Neural crest cell (in vitro differentiated cells): ENCODE measurements around the gene TSEN15. TPM values are rescaled to one million over a fixed set of nuclear protein-coding genes. Genes with fewer than 3 reads are reported as not detected.

ENCODE experiments used
- DNase-seq: peaks from one replicate; pipeline ENCODE4 v3.0.0; 2021; ENCODE audit warnings: low read depth, mixed read lengths, low spot score
- H3K27ac Mint-ChIP-seq: one replicate; pipeline ENCODE4 v1.8.0; 2021; ENCODE audit warnings: mild to moderate bottlenecking, mixed read lengths; ENCODE audit not compliant: unreplicated experiment
- H3K27me3 Mint-ChIP-seq: 2 replicates; pipeline ENCODE4 v1.8.0; 2021; ENCODE audit warnings: low read depth, mild to moderate bottlenecking, mixed read lengths
- H3K36me3 Mint-ChIP-seq: 2 replicates; pipeline ENCODE4 v1.8.0; 2021; ENCODE audit warnings: low read depth, mild to moderate bottlenecking, mixed read lengths
- H3K4me1 Mint-ChIP-seq: 2 replicates; pipeline ENCODE4 v1.8.0; 2021; ENCODE audit warnings: mixed read lengths
- H3K4me3 Mint-ChIP-seq: one replicate; pipeline ENCODE4 v1.8.0; 2021; ENCODE audit warnings: mild to moderate bottlenecking, mixed read lengths
- H3K9me3 Mint-ChIP-seq: 2 replicates; pipeline ENCODE4 v1.8.0; 2021; ENCODE audit warnings: mixed read lengths
- CTCF ChIP-seq: fragments of 200-600 bp; sonication (generic); conservative IDR thresholded peaks from 2 replicates; pipeline ENCODE4 v1.5.0; 2021; ENCODE audit warnings: antibody characterized with exemption, mild to moderate bottlenecking
- total RNA-seq: library from RNA; stranded (reverse); gene quantifications from 2 replicates; pipeline ENCODE4 v1.2.1, GENCODE V29; 2021

Gene TSEN15
- total RNA-seq, 1 donor from 2014 or later, result 50.5 TPM

DNA sequence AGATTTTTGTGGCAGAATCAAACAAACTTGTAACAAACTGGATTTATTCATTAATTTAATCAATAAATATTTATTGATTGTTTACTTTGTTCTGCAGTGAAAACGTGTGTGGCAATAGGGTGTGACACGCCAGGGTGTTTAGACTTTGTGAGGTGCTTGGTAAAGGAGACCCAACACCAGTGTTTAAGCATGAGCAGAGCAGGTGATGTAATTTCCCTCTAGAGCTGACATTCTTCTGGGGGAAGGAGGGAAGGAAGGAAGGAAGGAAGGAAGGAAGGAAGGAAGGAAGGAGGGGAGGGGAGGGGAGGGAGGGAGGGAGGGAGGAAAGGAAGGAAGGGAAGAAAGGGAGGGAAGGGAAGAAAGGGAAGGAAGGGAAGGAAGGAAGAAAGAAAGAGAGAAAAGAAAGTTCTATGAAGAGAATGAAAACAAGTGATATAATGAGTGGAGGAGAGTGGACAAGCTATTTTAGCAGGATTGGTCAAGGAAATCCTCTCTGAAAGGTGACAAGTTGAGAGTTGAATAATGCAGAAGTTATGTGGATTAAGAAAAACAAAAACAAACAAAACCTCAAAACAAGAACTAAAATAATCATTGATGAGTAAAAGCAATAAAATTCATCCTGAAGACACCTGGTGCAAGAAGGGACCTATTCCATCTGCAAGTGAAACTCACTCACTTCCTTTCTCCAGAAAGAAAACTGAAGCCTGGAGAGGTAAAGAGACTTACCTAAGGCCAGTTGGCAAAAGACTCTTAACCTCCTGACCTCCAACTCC lies 60.8 kb downstream of the TSEN15 start:
- DNase-seq, result no peak
- peaks cover 11% of the 10 kb centered on the region for H3K36me3 Mint-ChIP-seq
- no peaks in the 10 kb centered on the region for H3K27me3 Mint-ChIP-seq
- peaks cover 10% of the 10 kb centered on the region for H3K4me1 Mint-ChIP-seq
- no peak overlapping the region for H3K27ac Mint-ChIP-seq
- TF ChIP-seq CTCF, result no peak
- H3K4me3 Mint-ChIP-seq, result no peak overlapping the region
- peaks cover 10% of the 10 kb centered on the region for H3K9me3 Mint-ChIP-seq

GRCh38 chr1:184113251-184113650 lies 61.7 kb downstream of the TSEN15 start:
- no peak for TF ChIP-seq CTCF
- Mint-ChIP-seq H3K27ac (no peak overlapping the region), H3K4me1 (peaks cover 10% of the 10 kb centered on the region), H3K9me3 (peaks cover 5% of the 10 kb centered on the region), H3K36me3 (peaks cover 6% of the 10 kb centered on the region), H3K27me3 (no peaks in the 10 kb centered on the region), H3K4me3 (no peak overlapping the region)
- DNase-seq, result no peak

GRCh38 chr1:184114818-184115398 lies 63.4 kb downstream of the TSEN15 start:
- DNase-seq, result no peak
- no peak overlapping the region for H3K4me3 Mint-ChIP-seq
- no peaks in the 10 kb centered on the region for H3K27me3 Mint-ChIP-seq
- H3K9me3 Mint-ChIP-seq, result peaks cover 2% of the 10 kb centered on the region
- TF ChIP-seq CTCF, result no peak
- peaks cover 10% of the 10 kb centered on the region for H3K4me1 Mint-ChIP-seq
- H3K27ac Mint-ChIP-seq, result peak overlapping the region; percentile 32
- peaks cover 6% of the 10 kb centered on the region for H3K36me3 Mint-ChIP-seq

DNA sequence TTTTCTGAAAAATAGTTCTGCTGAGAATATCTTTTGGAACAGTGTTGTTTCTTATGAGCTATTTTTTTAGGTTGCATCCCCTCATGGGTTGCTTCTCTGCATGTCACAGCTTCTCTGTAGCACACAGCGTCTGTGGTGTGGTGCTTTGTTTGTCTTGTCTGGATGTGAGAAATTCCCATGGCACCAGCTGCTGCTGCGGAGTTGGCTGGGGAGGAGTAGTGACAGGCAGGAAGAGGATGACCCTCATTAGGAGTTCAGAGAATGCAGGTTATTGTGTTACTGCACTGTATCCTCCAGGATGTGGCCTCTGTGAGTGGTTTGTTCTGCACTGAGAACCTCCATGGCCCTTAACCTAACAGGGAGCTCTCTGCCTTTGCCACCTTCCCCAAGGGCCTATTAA lies 64.8 kb downstream of the TSEN15 start:
- no peak for DNase-seq
- TF ChIP-seq CTCF, result no peak
- no peaks in the 10 kb centered on the region for H3K27me3 Mint-ChIP-seq
- H3K27ac Mint-ChIP-seq, result peak overlapping the region; percentile 68
- H3K36me3 Mint-ChIP-seq, result peaks cover 8% of the 10 kb centered on the region
- H3K9me3 Mint-ChIP-seq, result no peaks in the 10 kb centered on the region
- H3K4me1 Mint-ChIP-seq, result peaks cover 10% of the 10 kb centered on the region
- no peak overlapping the region for H3K4me3 Mint-ChIP-seq

DNA sequence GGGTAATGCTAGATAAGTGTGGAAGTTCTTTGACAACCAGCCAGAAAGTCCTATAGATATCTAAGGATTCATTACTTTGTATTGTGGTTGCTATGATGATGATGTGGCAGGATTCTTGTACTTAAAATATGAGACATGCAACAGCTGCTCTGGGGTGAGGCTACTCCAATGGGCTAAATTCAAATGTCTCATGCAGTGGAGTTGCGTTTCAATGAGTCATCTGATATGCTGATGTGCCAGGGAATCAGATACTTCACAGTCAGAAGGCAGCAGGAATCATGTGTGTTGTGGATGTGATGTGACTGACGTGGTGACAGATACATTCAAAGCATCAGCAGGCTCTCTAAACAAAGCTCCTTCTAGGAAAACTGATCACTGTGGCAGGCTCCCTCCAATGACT lies 66.5 kb downstream of the TSEN15 start:
- Mint-ChIP-seq H3K36me3 (peaks cover 19% of the 10 kb centered on the region), H3K9me3 (no peaks in the 10 kb centered on the region), H3K27me3 (no peaks in the 10 kb centered on the region), H3K4me1 (peaks cover 10% of the 10 kb centered on the region), H3K27ac (no peak overlapping the region), H3K4me3 (no peak overlapping the region)
- DNase-seq, result no peak
- no peak for TF ChIP-seq CTCF

Other genes with a start within 250 kb of the TSEN15 start
- gene RGL1, start 246.6 kb upstream of the TSEN15 start, total RNA-seq, result 13.3 and 13.6 TPM in 2 replicates
- 15.8 and 16.0 TPM in 2 replicates for gene COLGALT2, start 14.0 kb upstream of the TSEN15 start, total RNA-seq